Lower leg skin (tissue), 3 donors: ENCODE results near the gene TLDC2.
"Not testable (repeated sequence)": the region's sequence is repeated elsewhere in the genome, so short reads cannot be mapped to it uniquely, and the experiment has no call there.

Source experiments
- POLR2A ChIP-seq, 2 donors: fragments of 450-650 bp; IDR thresholded peaks; one replicate each; pipeline ENCODE4 v1.6.1; 2016 to 2017; ENCODE audit warnings: antibody characterized with exemption in 2 of 2, mild to moderate bottlenecking in 1 of 2, moderate library complexity in 1 of 2
- TF ChIP-seq, protein P1 (sequence below), 3 donors: fragments of 450-650 bp; IDR thresholded peaks; one replicate each; pipeline ENCODE4 v1.5.1; 2016; ENCODE audit warnings: antibody characterized with exemption in 3 of 3, mild to moderate bottlenecking in 3 of 3, moderate library complexity in 2 of 3

DNA sequence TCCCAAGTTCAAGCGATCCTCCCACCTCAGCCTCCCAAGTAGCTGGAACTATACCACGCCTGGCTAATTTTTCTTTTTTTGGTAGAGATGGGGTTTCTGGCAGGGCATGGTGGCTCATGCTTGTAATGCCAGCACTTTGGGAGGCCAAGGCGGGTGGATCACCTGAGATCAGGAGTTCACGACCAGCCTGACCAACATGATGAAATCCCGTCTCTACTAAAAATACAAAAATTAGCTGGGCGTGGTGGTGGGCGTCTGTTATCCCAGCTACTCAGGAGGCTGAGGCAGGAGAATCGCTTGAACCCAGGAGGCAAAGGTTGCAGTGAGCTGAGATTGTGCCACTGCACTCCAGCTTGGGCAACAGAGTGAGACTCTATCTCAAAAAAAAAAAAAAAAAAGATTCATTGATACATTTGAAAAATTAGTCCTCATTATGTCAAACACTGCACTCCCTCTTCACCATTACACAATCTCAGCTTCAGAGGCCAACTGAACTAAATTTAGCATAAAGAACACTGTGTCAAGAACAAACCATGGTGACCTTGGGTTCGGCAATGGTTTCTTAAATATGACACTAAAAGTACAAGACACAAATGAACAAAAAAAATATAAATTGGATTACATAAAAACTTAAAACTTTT lies 60.9 kb downstream of the TLDC2 start:
- TF ChIP-seq, protein P1, sequence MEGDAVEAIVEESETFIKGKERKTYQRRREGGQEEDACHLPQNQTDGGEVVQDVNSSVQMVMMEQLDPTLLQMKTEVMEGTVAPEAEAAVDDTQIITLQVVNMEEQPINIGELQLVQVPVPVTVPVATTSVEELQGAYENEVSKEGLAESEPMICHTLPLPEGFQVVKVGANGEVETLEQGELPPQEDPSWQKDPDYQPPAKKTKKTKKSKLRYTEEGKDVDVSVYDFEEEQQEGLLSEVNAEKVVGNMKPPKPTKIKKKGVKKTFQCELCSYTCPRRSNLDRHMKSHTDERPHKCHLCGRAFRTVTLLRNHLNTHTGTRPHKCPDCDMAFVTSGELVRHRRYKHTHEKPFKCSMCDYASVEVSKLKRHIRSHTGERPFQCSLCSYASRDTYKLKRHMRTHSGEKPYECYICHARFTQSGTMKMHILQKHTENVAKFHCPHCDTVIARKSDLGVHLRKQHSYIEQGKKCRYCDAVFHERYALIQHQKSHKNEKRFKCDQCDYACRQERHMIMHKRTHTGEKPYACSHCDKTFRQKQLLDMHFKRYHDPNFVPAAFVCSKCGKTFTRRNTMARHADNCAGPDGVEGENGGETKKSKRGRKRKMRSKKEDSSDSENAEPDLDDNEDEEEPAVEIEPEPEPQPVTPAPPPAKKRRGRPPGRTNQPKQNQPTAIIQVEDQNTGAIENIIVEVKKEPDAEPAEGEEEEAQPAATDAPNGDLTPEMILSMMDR (IDR thresholded peaks at IDR 0.05), result not testable (repeated sequence)
- not testable (repeated sequence) for TF ChIP-seq POLR2A (IDR thresholded peaks at IDR 0.05)
